ENCODE measurements around the gene SLC39A3.

Gene SLC39A3

GRCh38 chr19:2747349-2747748 lies 7.5 kb upstream of the SLC39A3 start:
- no peak for DNase-seq (ENCODE audit: low spot score)

GRCh38 chr19:2744113-2744512 lies 4.3 kb upstream of the SLC39A3 start:
- no peak for DNase-seq (ENCODE audit: low spot score)

GRCh38 chr19:2743099-2743498 lies 3.3 kb upstream of the SLC39A3 start:
- no peak for DNase-seq (ENCODE audit: low spot score)

GRCh38 chr19:2740314-2740656 lies 468 bp upstream of the SLC39A3 start:
- DNase-seq (ENCODE audit: low spot score) = no peak

GRCh38 chr19:2736550-2737190 lies 3.1 kb downstream of the SLC39A3 start:
- no peak for DNase-seq (ENCODE audit: low spot score)

GRCh38 chr19:2735374-2735773 lies 4.4 kb downstream of the SLC39A3 start:
- no peak for DNase-seq (ENCODE audit: low spot score)

GRCh38 chr19:2734589-2735288 lies 5.1 kb downstream of the SLC39A3 start:
- no peak for DNase-seq (ENCODE audit: low spot score)

- DNase-seq (ENCODE audit: low spot score) = no peak
These were observed 5.8 kb downstream of the SLC39A3 start for GRCh38 chr19:2733930-2734588.

- no peak for DNase-seq (ENCODE audit: low spot score)
These were observed 6.9 kb downstream of the SLC39A3 start for GRCh38 chr19:2732883-2733282.

GRCh38 chr19:2732157-2732725 lies 7.6 kb downstream of the SLC39A3 start:
- DNase-seq (ENCODE audit: low spot score) = no peak

- DNase-seq (ENCODE audit: low spot score) = no peak
These were observed 8.4 kb downstream of the SLC39A3 start for GRCh38 chr19:2731181-2731995.

- DNase-seq (ENCODE audit: low spot score) = no peak
These were observed 9.6 kb downstream of the SLC39A3 start for GRCh38 chr19:2729943-2730818.

GRCh38 chr19:2728783-2729387 lies 10.9 kb downstream of the SLC39A3 start:
- DNase-seq (ENCODE audit: low spot score) = no peak

GRCh38 chr19:2727640-2727944 lies 12.2 kb downstream of the SLC39A3 start:
- no peak for DNase-seq (ENCODE audit: low spot score)

GRCh38 chr19:2726904-2727639 lies 12.7 kb downstream of the SLC39A3 start:
- no peak for DNase-seq (ENCODE audit: low spot score)

GRCh38 chr19:2726160-2726855 lies 13.5 kb downstream of the SLC39A3 start:
- no peak for DNase-seq (ENCODE audit: low spot score)

GRCh38 chr19:2724148-2724557 lies 15.7 kb downstream of the SLC39A3 start:
- DNase-seq (ENCODE audit: low spot score) = no peak

- DNase-seq (ENCODE audit: low spot score) = no peak
These were observed 16.1 kb downstream of the SLC39A3 start for GRCh38 chr19:2723747-2724146.

GRCh38 chr19:2723345-2723715 lies 16.5 kb downstream of the SLC39A3 start:
- no peak for DNase-seq (ENCODE audit: low spot score)

All from hepatic stellate cell (primary cell).